CD14-positive monocyte (primary cell): Measurements from ENCODE around the gene NSD1. TPM values are rescaled to one million over a fixed set of nuclear protein-coding genes. Genes with fewer than 3 reads are reported as not detected.

Experiments
- DNase-seq, 3 donors: peaks; one replicate each; pipeline ENCODE4 v3.0.0-alpha.2; 2011 to 2022
- H2AFZ ChIP-seq: 2 replicates; pipeline ENCODE4 v1.6.0; 2012; ENCODE audit warnings: mild to moderate bottlenecking, low read depth, low read length, inconsistent platforms; ENCODE audit not compliant: insufficient read depth, poor library complexity, severe bottlenecking
- H3K27ac ChIP-seq, 2 donors: 1 replicate in 1 of 2; 2 replicates in 1 of 2; pipeline ENCODE4 v1.5.1; 2012 to 2013; ENCODE audit warnings: low read length in 2 of 2, control low read depth in 1 of 2, inconsistent platforms in 1 of 2, low read depth in 1 of 2, mild to moderate bottlenecking in 1 of 2
- H3K27me3 ChIP-seq, 2 donors: one replicate each; pipeline versions ENCODE4 v1.6.0 to v1.6.1; 2011 to 2013; ENCODE audit warnings: low read length in 2 of 2; ENCODE audit not compliant: control insufficient read depth in 2 of 2, insufficient read depth in 2 of 2
- H3K36me3 ChIP-seq, 2 donors: replicated peaks in 1 of 2; 1 replicate in 1 of 2; 2 replicates in 1 of 2; pipeline versions ENCODE4 v1.5.1 to v1.6.1; 2012 to 2013; ENCODE audit warnings: low read length in 2 of 2, control low read depth in 1 of 2, inconsistent platforms in 1 of 2, mild to moderate bottlenecking in 1 of 2; ENCODE audit not compliant: insufficient read depth in 2 of 2, control insufficient read depth in 1 of 2
- H3K4me1 ChIP-seq, 2 donors: 1 replicate in 1 of 2; 2 replicates in 1 of 2; pipeline versions ENCODE4 v1.5.1 to v1.6.1; 2012 to 2013; ENCODE audit warnings: low read length in 2 of 2, control low read depth in 1 of 2, inconsistent platforms in 1 of 2, mild to moderate bottlenecking in 1 of 2, moderate library complexity in 1 of 2; ENCODE audit not compliant: insufficient read depth in 2 of 2, control insufficient read depth in 1 of 2
- H3K4me2 ChIP-seq: replicated peaks from 2 replicates; pipeline ENCODE3; 2012; ENCODE audit warnings: low read length, moderate library complexity, mild to moderate bottlenecking; ENCODE audit not compliant: poor library complexity, severe bottlenecking; ENCODE audit errors: extremely low read depth
- H3K4me3 ChIP-seq, 3 experiments: fragments of 200-600 bp in 1 of 3; sonication (generic) in 1 of 3; replicated peaks in 1 of 3; 1 replicate in 2 of 3; 2 replicates in 1 of 3; pipeline ENCODE4 v1.5.1; 2011 to 2013; ENCODE audit warnings: low read length in 3 of 3, mild to moderate bottlenecking in 3 of 3, control low read depth in 2 of 3, low read depth in 2 of 3, inconsistent platforms in 1 of 3, moderate library complexity in 1 of 3
- H3K79me2 ChIP-seq: 2 replicates; pipeline ENCODE4 v1.6.0; 2012; ENCODE audit warnings: mild to moderate bottlenecking, control low read depth, inconsistent platforms, low read length, moderate library complexity; ENCODE audit not compliant: insufficient read depth
- H3K9ac ChIP-seq: 2 replicates; pipeline ENCODE4 v1.6.0; 2017; ENCODE audit warnings: low read length, mild to moderate bottlenecking; ENCODE audit not compliant: insufficient read depth, poor library complexity, severe bottlenecking
- H3K9me3 ChIP-seq, 2 donors: replicated peaks in 1 of 2; 1 replicate in 1 of 2; 2 replicates in 1 of 2; pipeline versions ENCODE4 v1.5.1 to v1.6.1; 2012 to 2013; ENCODE audit warnings: low read length in 2 of 2, control low read depth in 1 of 2; ENCODE audit not compliant: control insufficient read depth in 1 of 2, insufficient read depth in 1 of 2
- H4K20me1 ChIP-seq: 2 replicates; pipeline ENCODE4 v1.6.0; 2012; ENCODE audit warnings: mild to moderate bottlenecking, low read length, control low read depth, moderate library complexity; ENCODE audit not compliant: insufficient read depth
- H3K27ac Mint-ChIP-seq, 7 donors: one replicate each; pipeline ENCODE4 v1.8.0; 2020; ENCODE audit warnings: mild to moderate bottlenecking in 7 of 7, mixed read lengths in 7 of 7, moderate library complexity in 6 of 7, inconsistent platforms in 2 of 7
- H3K27me3 Mint-ChIP-seq, 3 donors: one replicate each; pipeline ENCODE4 v1.8.0; 2021 to 2022; ENCODE audit warnings: low read depth in 3 of 3, mild to moderate bottlenecking in 3 of 3, mixed read lengths in 3 of 3, moderate library complexity in 3 of 3, inconsistent platforms in 1 of 3
- H3K36me3 Mint-ChIP-seq, 2 donors: one replicate each; pipeline ENCODE4 v1.8.0; 2020; ENCODE audit warnings: mixed read lengths in 2 of 2, inconsistent platforms in 1 of 2, mild to moderate bottlenecking in 1 of 2
- H3K4me1 Mint-ChIP-seq: one replicate; pipeline ENCODE4 v1.8.0; 2020; ENCODE audit warnings: mild to moderate bottlenecking, mixed read lengths
- H3K4me3 Mint-ChIP-seq, 2 donors: one replicate each; pipeline ENCODE4 v1.8.0; 2020; ENCODE audit warnings: mild to moderate bottlenecking in 2 of 2, mixed read lengths in 2 of 2, moderate library complexity in 1 of 2
- H3K9me3 Mint-ChIP-seq, 7 donors: one replicate each; pipeline ENCODE4 v1.8.0; 2020 to 2022; ENCODE audit warnings: mixed read lengths in 7 of 7, mild to moderate bottlenecking in 6 of 7, moderate library complexity in 6 of 7, inconsistent platforms in 2 of 7
- WGBS: methylation state at CpG from one replicate; pipeline ENCODE4 v1.1.5; 2013; ENCODE audit warnings: missing lambda C conversion rate; ENCODE audit not compliant: insufficient coverage; 5-methylcytosine and 5-hydroxymethylcytosine counted together
- intact Hi-C, 2 donors: fragments of 100-400 bp; cut with micrococcal nuclease; formaldehyde crosslinking; loops; one replicate each; pipeline versions ENCODE4 v1.15.0 to v1.15.1; 2023
- polyA plus RNA-seq, 3 donors: library from polyadenylated mRNA; depleted of rRNA in 1 of 3; unstranded in 2 of 3; stranded (reverse) in 1 of 3; fragments of 300-500 nt in 2 of 3; fragments of >200 nt in 1 of 3; fragmentation: Illumina TruSeq in 2 of 3; gene quantifications; 1 replicate in 2 of 3; 2 replicates in 1 of 3; pipeline ENCODE4 v1.2.3, GENCODE V29; 2012 to 2021
- TF ChIP-seq, protein P1 (sequence below): fragments of 200-600 bp; IDR thresholded peaks from one replicate; pipeline ENCODE4 v1.8.0; 2022; ENCODE audit warnings: antibody characterized with exemption, mild to moderate bottlenecking

NSD1 gene
- polyA plus RNA-seq, 3 donors = 12.6 to 31.9 (median 19.0) TPM

- H3K36me3 Mint-ChIP-seq = peaks cover 0 to 2% of the 10 kb centered on the region in 2 donors
- peaks cover 14% of the 10 kb centered on the region for H3K4me1 Mint-ChIP-seq
- Histone ChIP-seq H3K4me2 (no peak overlapping the region), H3K79me2 (no peaks in the 10 kb centered on the region), H4K20me1 (no peaks in the 10 kb centered on the region), H3K36me3 (no peaks in the 10 kb centered on the region), H3K4me1 (peaks cover 8% of the 10 kb centered on the region in 2 donors), H3K27me3 (peaks cover 5 to 30% of the 10 kb centered on the region in 2 donors), H3K4me3 (no peak overlapping the region), H3K9me3 (no peaks in the 10 kb centered on the region), H3K27ac (no peak overlapping the region), H3K9ac (no peak overlapping the region), H2AFZ (no peak overlapping the region)
- TF ChIP-seq, protein P1, sequence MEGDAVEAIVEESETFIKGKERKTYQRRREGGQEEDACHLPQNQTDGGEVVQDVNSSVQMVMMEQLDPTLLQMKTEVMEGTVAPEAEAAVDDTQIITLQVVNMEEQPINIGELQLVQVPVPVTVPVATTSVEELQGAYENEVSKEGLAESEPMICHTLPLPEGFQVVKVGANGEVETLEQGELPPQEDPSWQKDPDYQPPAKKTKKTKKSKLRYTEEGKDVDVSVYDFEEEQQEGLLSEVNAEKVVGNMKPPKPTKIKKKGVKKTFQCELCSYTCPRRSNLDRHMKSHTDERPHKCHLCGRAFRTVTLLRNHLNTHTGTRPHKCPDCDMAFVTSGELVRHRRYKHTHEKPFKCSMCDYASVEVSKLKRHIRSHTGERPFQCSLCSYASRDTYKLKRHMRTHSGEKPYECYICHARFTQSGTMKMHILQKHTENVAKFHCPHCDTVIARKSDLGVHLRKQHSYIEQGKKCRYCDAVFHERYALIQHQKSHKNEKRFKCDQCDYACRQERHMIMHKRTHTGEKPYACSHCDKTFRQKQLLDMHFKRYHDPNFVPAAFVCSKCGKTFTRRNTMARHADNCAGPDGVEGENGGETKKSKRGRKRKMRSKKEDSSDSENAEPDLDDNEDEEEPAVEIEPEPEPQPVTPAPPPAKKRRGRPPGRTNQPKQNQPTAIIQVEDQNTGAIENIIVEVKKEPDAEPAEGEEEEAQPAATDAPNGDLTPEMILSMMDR = no peak
- H3K27ac Mint-ChIP-seq = no peak overlapping the region
- H3K4me3 Mint-ChIP-seq = no peak overlapping the region
- 100% methylated on average over 1 of the region's 4 CpGs for WGBS
- no peak for DNase-seq
- H3K9me3 Mint-ChIP-seq = peaks cover 0 to 4% (median 2%) of the 10 kb centered on the region in 7 donors
- intact Hi-C loops = no loop called here
- peaks cover 29 to 54% (median 42%) of the 10 kb centered on the region in 3 donors for H3K27me3 Mint-ChIP-seq
Observed at GRCh38 chr5:177084175-177084574, 49.4 kb upstream of the NSD1 start.

GRCh38 chr5:177085985-177086653, 47.5 kb upstream of the NSD1 start:
- 85% methylated on average over 7 of the region's 13 CpGs for WGBS
- peak overlapping the region; percentile 21 for H2AFZ ChIP-seq

More at GRCh38 chr5:177085985-177086653, 47.5 kb upstream of the NSD1 start:
- H3K4me3 Mint-ChIP-seq = peak overlapping the region; percentile 25 to 80
- peaks cover 29 to 55% (median 42%) of the 10 kb centered on the region in 3 donors for H3K27me3 Mint-ChIP-seq
- H3K36me3 Mint-ChIP-seq = peaks cover 0 to 2% of the 10 kb centered on the region in 2 donors
- peak overlapping the region in 3 of 7 donors; percentile 3 to 38 (median 38) for H3K27ac Mint-ChIP-seq
- Histone ChIP-seq H3K9ac (no peak overlapping the region), H3K36me3 (no peaks in the 10 kb centered on the region), H3K9me3 (no peaks in the 10 kb centered on the region), H3K79me2 (no peaks in the 10 kb centered on the region), H3K4me3 (no peak overlapping the region), H3K4me2 (no peak overlapping the region), H4K20me1 (no peaks in the 10 kb centered on the region), H3K4me1 (peaks cover 8% of the 10 kb centered on the region in 2 donors), H3K27me3 (peaks cover 5 to 34% of the 10 kb centered on the region in 2 donors), H3K27ac (no peak overlapping the region)
- peaks cover 13% of the 10 kb centered on the region for H3K4me1 Mint-ChIP-seq
- no peak for DNase-seq
- intact Hi-C loops = no loop called here
- TF ChIP-seq, protein P1 = no peak
- H3K9me3 Mint-ChIP-seq = peaks cover 0 to 4% (median 2%) of the 10 kb centered on the region in 7 donors
